Epithelial cell of proximal tubule (primary cell): Measurements from ENCODE around the gene ADAP1. TPM values are rescaled to one million over a fixed set of nuclear protein-coding genes. Genes with fewer than 3 reads are reported as not detected.

Source experiments
- DNase-seq: peaks from one replicate; pipeline ENCODE4 v3.0.0-alpha.2; 2011; ENCODE audit warnings: low read depth
- H3K4me3 ChIP-seq: 2 replicates; pipeline ENCODE4 v1.5.1; 2011; ENCODE audit warnings: low read depth, mild to moderate bottlenecking, low read length
- CTCF ChIP-seq: conservative IDR thresholded peaks from 2 replicates; pipeline ENCODE4 v1.5.1; 2012; ENCODE audit warnings: low read depth, mild to moderate bottlenecking, low read length
- total RNA-seq: library from RNA; depleted of rRNA; stranded (reverse); fragments of >200 nt; gene quantifications from 2 replicates; pipeline ENCODE4 v1.2.3, GENCODE V29; 2015

The ADAP1 gene
- total RNA-seq, 1 donor from 2014 or later: 7.2 TPM

GRCh38 chr7:972110-972509 lies 17.6 kb upstream of the ADAP1 start:
- TF ChIP-seq CTCF: no peak
- DNase-seq: no peak
- H3K4me3 ChIP-seq: no peak overlapping the region

GRCh38 chr7:970744-971143 lies 16.3 kb upstream of the ADAP1 start:
- no peak for DNase-seq
- TF ChIP-seq CTCF: no peak
- no peak overlapping the region for H3K4me3 ChIP-seq

- no peak for DNase-seq
- no peak for TF ChIP-seq CTCF
- no peak overlapping the region for H3K4me3 ChIP-seq
Observed at GRCh38 chr7:969403-969802, 14.9 kb upstream of the ADAP1 start.

GRCh38 chr7:968205-969105 lies 14.0 kb upstream of the ADAP1 start:
- no peak for TF ChIP-seq CTCF
- DNase-seq: no peak
- no peak overlapping the region for H3K4me3 ChIP-seq

- H3K4me3 ChIP-seq: no peak overlapping the region
- TF ChIP-seq CTCF: no peak
- no peak for DNase-seq
Observed at GRCh38 chr7:967361-968082, 13.0 kb upstream of the ADAP1 start.

- H3K4me3 ChIP-seq: no peak overlapping the region
- no peak for TF ChIP-seq CTCF
- no peak for DNase-seq
Observed at GRCh38 chr7:966291-967069, 12.0 kb upstream of the ADAP1 start.
